ENCODE data around the gene FPGS.
A peak's percentile ranks its signal among the peaks of the same experiment; 100 is the strongest.
"Not testable (repeated sequence)": the region's sequence is repeated elsewhere in the genome, so short reads cannot be mapped to it uniquely, and the experiment has no call there.

FPGS gene

GRCh38 chr9:127837346-127837745 lies 34.7 kb downstream of the FPGS start:
- H3K27ac ChIP-seq (ENCODE audit: poor library complexity, severe bottlenecking) = no peak overlapping the region
- TF ChIP-seq CTCF (IDR thresholded peaks at IDR 0.05; ENCODE audit: poor library complexity, severe bottlenecking) = no peak
- no peak overlapping the region for H3K4me3 ChIP-seq (ENCODE audit: severe bottlenecking)
- H3K27me3 ChIP-seq (ENCODE audit: insufficient read depth, poor library complexity, severe bottlenecking) = no peaks in the 10 kb centered on the region
- H3K9me3 ChIP-seq (ENCODE audit: severe bottlenecking) = no peaks in the 10 kb centered on the region
- no peaks in the 10 kb centered on the region for H3K36me3 ChIP-seq (ENCODE audit: low read depth)
- H3K4me1 ChIP-seq (ENCODE audit: insufficient read depth, poor library complexity, severe bottlenecking) = peaks cover 9% of the 10 kb centered on the region
- DNase-seq (ENCODE audit: low spot score) = no peak
- ATAC-seq (ENCODE audit: low read depth) = no peak

GRCh38 chr9:127838375-127839078 lies 35.8 kb downstream of the FPGS start:
- Histone ChIP-seq H3K9me3 (ENCODE audit: severe bottlenecking) (no peaks in the 10 kb centered on the region), H3K4me3 (ENCODE audit: severe bottlenecking) (no peak overlapping the region), H3K27ac (ENCODE audit: poor library complexity, severe bottlenecking) (peak overlapping the region; percentile 55), H3K36me3 (ENCODE audit: low read depth) (0 out of 2 replicates have a peak, but pooled peaks cover 4% of the 10 kb centered on the region), H3K4me1 (ENCODE audit: insufficient read depth, poor library complexity, severe bottlenecking) (peaks cover 9% of the 10 kb centered on the region), H3K27me3 (ENCODE audit: insufficient read depth, poor library complexity, severe bottlenecking) (no peaks in the 10 kb centered on the region)
- peak; percentile 98 for ATAC-seq (ENCODE audit: low read depth)
- TF ChIP-seq CTCF (IDR thresholded peaks at IDR 0.05; ENCODE audit: poor library complexity, severe bottlenecking) = no peak
- no peak for DNase-seq (ENCODE audit: low spot score)

- no peak overlapping the region for H3K27ac ChIP-seq (ENCODE audit: poor library complexity, severe bottlenecking)
- ATAC-seq (ENCODE audit: low read depth) = no peak
- H3K36me3 ChIP-seq (ENCODE audit: low read depth) = 0 out of 2 replicates have a peak, but pooled peaks cover 4% of the 10 kb centered on the region
- TF ChIP-seq CTCF (IDR thresholded peaks at IDR 0.05; ENCODE audit: poor library complexity, severe bottlenecking) = no peak
- H3K9me3 ChIP-seq (ENCODE audit: severe bottlenecking) = no peaks in the 10 kb centered on the region
- no peak for DNase-seq (ENCODE audit: low spot score)
- no peak overlapping the region for H3K4me3 ChIP-seq (ENCODE audit: severe bottlenecking)
- H3K27me3 ChIP-seq (ENCODE audit: insufficient read depth, poor library complexity, severe bottlenecking) = no peaks in the 10 kb centered on the region
- peaks cover 9% of the 10 kb centered on the region for H3K4me1 ChIP-seq (ENCODE audit: insufficient read depth, poor library complexity, severe bottlenecking)
Measured at GRCh38 chr9:127841087-127841835, 38.6 kb downstream of the FPGS start.

- DNase-seq (ENCODE audit: low spot score) (no peak), ATAC-seq (ENCODE audit: low read depth) (no peak)
- no peak for TF ChIP-seq CTCF (IDR thresholded peaks at IDR 0.05; ENCODE audit: poor library complexity, severe bottlenecking)
- Histone ChIP-seq H3K9me3 (ENCODE audit: severe bottlenecking) (peaks cover 16% of the 10 kb centered on the region), H3K27ac (ENCODE audit: poor library complexity, severe bottlenecking) (no peak overlapping the region), H3K4me3 (ENCODE audit: severe bottlenecking) (no peak overlapping the region), H3K4me1 (ENCODE audit: insufficient read depth, poor library complexity, severe bottlenecking) (no peaks in the 10 kb centered on the region), H3K27me3 (ENCODE audit: insufficient read depth, poor library complexity, severe bottlenecking) (no peaks in the 10 kb centered on the region), H3K36me3 (ENCODE audit: low read depth) (peaks cover 4% of the 10 kb centered on the region; the same call in 1 of the 2 replicates)
Measured at GRCh38 chr9:127844821-127845359, 42.2 kb downstream of the FPGS start.

GRCh38 chr9:127845619-127846018 lies 42.9 kb downstream of the FPGS start:
- peaks cover 18% of the 10 kb centered on the region for H3K9me3 ChIP-seq (ENCODE audit: severe bottlenecking)
- not testable (repeated sequence) for DNase-seq (ENCODE audit: low spot score); H3K4me1 ChIP-seq (ENCODE audit: insufficient read depth, poor library complexity, severe bottlenecking); H3K4me3 ChIP-seq (ENCODE audit: severe bottlenecking); H3K36me3 ChIP-seq (ENCODE audit: low read depth); H3K27ac ChIP-seq (ENCODE audit: poor library complexity, severe bottlenecking); ATAC-seq (ENCODE audit: low read depth); H3K27me3 ChIP-seq (ENCODE audit: insufficient read depth, poor library complexity, severe bottlenecking)
